ENCODE results near the gene VAC14.

VAC14 gene

DNA sequence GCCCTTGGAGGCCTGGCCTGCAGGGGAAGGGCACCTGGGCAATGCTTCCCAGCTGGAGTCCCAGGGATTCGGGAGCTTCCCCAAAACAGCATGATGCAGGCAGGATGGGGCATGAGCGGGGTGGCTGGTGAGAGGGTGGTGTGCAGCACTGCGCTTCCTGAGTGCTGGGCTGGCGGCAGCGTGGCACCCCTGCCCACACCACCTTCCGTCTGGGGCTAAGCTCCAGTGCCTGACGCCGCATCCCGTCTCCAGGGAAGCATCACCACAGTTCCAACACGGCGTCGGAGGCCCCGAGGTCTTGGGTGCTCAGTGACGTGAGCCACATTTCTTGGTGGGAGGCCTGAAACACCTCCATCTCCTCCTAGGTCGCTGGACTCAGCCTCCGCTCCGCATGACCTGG is 101.3 kb downstream of the VAC14 start (continued):
- TF ChIP-seq HIC1 (tag by site-specific recombination; IDR thresholded peaks at IDR 0.05) (no peak), EGR2 (tag by site-specific recombination; IDR thresholded peaks at IDR 0.05; ENCODE audit: low read depth) (no peak), ZXDB (tag by site-specific recombination; IDR thresholded peaks at IDR 0.05) (no peak), ZNF664 (tag by site-specific recombination; IDR thresholded peaks at IDR 0.05) (no peak), ZNF530 (tag by site-specific recombination; IDR thresholded peaks at IDR 0.05; ENCODE audit: low read depth) (no peak), SCRT1 (tag by site-specific recombination; IDR thresholded peaks at IDR 0.05; ENCODE audit: borderline replicate concordance) (no peak), ZNF621 (tag by site-specific recombination; IDR thresholded peaks at IDR 0.05) (no peak), ZNF175 (tag by site-specific recombination; IDR thresholded peaks at IDR 0.05) (no peak)
- TF ChIP-seq, protein P1, sequence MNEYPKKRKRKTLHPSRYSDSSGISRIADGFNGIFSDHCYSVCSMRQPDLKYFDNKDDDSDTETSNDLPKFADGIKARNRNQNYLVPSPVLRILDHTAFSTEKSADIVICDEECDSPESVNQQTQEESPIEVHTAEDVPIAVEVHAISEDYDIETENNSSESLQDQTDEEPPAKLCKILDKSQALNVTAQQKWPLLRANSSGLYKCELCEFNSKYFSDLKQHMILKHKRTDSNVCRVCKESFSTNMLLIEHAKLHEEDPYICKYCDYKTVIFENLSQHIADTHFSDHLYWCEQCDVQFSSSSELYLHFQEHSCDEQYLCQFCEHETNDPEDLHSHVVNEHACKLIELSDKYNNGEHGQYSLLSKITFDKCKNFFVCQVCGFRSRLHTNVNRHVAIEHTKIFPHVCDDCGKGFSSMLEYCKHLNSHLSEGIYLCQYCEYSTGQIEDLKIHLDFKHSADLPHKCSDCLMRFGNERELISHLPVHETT (tag by site-specific recombination; IDR thresholded peaks at IDR 0.05), result no peak

DNA sequence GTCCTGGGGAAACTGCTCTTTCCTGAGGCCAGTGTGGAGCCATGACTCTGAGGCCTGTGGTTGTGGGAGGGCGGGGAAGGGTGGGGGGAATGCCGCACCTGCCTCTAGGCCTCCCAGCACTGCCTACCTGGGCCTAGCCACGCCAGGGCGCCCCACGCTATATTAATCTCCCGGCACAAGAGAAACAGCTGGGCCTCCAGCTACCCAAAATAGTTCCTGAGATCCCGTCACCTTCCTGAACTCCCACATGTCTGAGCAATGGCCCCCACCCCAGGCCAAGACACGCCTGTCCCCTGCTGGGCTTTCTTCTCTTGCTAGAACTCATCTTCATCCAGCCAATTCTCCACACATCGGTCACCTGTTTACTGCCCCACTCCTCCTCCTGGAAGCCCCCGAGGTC is 102.1 kb downstream of the VAC14 start:
- Histone ChIP-seq H3K4me3 (ENCODE audit: low read depth, low read length) (no peak overlapping the region), H3K36me3 (ENCODE audit: control insufficient read depth in 2 of 2, insufficient read depth in 1 of 2, low read length in 2 of 2) (peaks cover 0 to 5% of the 10 kb centered on the region in 2 experiments; a peak in 1 of 3 replicates), H3K27ac (ENCODE audit: extremely low read depth, low read depth, low read length) (no peak overlapping the region), H3K9me3 (ENCODE audit: control insufficient read depth, insufficient read depth, low read depth, low read length) (no peaks in the 10 kb centered on the region), H3K4me1 (ENCODE audit: control insufficient read depth, insufficient read depth, low read length) (no peaks in the 10 kb centered on the region)
- CTCF ChIA-PET, result no interaction called here
- TF ChIP-seq KLF7 (tag by site-specific recombination; IDR thresholded peaks at IDR 0.05; ENCODE audit: borderline replicate concordance) (no peak), ZNF10 (tag by site-specific recombination; IDR thresholded peaks at IDR 0.05) (no peak), ZNF366 (tag by site-specific recombination; conservative IDR thresholded peaks at IDR 0.05) (no peak), ZNF138 (tag by site-specific recombination; IDR thresholded peaks at IDR 0.05; ENCODE audit: borderline replicate concordance) (no peak), ZNF514 (tag by site-specific recombination; IDR thresholded peaks at IDR 0.05) (no peak), ZEB2 (tag by site-specific recombination; IDR thresholded peaks at IDR 0.05) (no peak), ZNF549 (tag by site-specific recombination; IDR thresholded peaks at IDR 0.05) (no peak), ZNF221 (tag by site-specific recombination; IDR thresholded peaks at IDR 0.05; ENCODE audit: borderline replicate concordance) (no peak), ZNF184 (tag by site-specific recombination; IDR thresholded peaks at IDR 0.05) (no peak), ZNF19 (tag by site-specific recombination; IDR thresholded peaks at IDR 0.05; ENCODE audit: low read depth) (no peak), ZNF391 (tag by site-specific recombination; IDR thresholded peaks at IDR 0.05; ENCODE audit: borderline replicate concordance, low read depth) (no peak), ZIC2 (tag by site-specific recombination; IDR thresholded peaks at IDR 0.05) (no peak), ZNF626 (tag by site-specific recombination; IDR thresholded peaks at IDR 0.05) (no peak), ZNF571 (tag by site-specific recombination; IDR thresholded peaks at IDR 0.05) (no peak), ZNF239 (tag by site-specific recombination; IDR thresholded peaks at IDR 0.05) (no peak), SCRT1 (tag by site-specific recombination; IDR thresholded peaks at IDR 0.05; ENCODE audit: borderline replicate concordance) (no peak), PRDM1 (tag by site-specific recombination; IDR thresholded peaks at IDR 0.05) (no peak), ZFP69B (tag by site-specific recombination; IDR thresholded peaks at IDR 0.05) (no peak), KLF16 (tag by site-specific recombination; IDR thresholded peaks at IDR 0.05) (no peak)
- TF ChIP-seq, protein P2, sequence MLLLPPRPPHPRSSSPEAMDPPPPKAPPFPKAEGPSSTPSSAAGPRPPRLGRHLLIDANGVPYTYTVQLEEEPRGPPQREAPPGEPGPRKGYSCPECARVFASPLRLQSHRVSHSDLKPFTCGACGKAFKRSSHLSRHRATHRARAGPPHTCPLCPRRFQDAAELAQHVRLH (tag by site-specific recombination; IDR thresholded peaks at IDR 0.05), result no peak
- POLR2A ChIA-PET, result no interaction called here

Data from HEK293 (cell line).